ENCODE results near the gene RC3H1.
A peak's percentile ranks its signal among the peaks of the same experiment; 100 is the strongest.

RC3H1 gene

DNA sequence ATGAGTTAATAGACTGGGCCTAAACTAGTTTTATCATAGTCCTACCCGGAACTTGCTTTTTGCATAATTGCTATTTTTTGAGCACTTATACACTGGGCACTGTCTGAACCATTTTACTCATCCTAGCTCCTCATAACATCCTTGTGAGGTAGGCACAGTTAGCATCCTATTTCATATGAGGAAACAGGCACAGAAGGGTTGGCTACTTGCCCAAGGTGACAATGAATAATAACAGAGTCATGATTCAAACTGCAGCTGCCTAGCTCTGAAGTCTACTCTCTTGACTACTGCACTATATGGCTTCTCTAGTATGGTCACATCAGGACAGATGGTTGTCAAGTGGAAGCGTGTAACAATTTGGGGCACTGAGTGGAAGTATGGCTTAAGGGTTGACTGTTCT lies 18.2 kb upstream of the RC3H1 start:
- H3K4me3 ChIP-seq (replicated peaks; ENCODE audit: low read depth, low read length) = no peak overlapping the region
- peak; percentile 73 for DNase-seq (ENCODE audit: low read depth)
- TF ChIP-seq, protein P1, sequence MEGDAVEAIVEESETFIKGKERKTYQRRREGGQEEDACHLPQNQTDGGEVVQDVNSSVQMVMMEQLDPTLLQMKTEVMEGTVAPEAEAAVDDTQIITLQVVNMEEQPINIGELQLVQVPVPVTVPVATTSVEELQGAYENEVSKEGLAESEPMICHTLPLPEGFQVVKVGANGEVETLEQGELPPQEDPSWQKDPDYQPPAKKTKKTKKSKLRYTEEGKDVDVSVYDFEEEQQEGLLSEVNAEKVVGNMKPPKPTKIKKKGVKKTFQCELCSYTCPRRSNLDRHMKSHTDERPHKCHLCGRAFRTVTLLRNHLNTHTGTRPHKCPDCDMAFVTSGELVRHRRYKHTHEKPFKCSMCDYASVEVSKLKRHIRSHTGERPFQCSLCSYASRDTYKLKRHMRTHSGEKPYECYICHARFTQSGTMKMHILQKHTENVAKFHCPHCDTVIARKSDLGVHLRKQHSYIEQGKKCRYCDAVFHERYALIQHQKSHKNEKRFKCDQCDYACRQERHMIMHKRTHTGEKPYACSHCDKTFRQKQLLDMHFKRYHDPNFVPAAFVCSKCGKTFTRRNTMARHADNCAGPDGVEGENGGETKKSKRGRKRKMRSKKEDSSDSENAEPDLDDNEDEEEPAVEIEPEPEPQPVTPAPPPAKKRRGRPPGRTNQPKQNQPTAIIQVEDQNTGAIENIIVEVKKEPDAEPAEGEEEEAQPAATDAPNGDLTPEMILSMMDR (IDR thresholded peaks at IDR 0.05; ENCODE audit: low read length, missing control alignments) = no peak

DNA sequence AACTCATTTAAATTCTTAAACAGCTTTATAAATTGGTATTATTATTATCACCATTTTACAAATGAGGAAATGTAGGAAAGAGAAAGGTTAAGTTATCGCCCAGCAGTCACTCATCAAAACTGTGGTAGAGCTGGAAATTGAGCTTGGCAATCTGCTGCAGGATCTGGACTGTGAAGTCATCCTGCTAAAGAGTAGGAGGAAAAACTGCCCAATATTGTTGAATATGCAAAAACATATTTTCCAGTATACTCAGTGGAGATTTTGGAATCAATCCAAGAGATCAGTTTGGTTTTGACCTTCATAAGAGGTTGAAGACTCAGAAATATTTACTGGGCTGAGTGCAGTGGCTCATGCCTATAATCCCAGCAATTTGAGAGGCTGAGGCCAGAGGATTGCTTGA lies 16.9 kb upstream of the RC3H1 start:
- no peak overlapping the region for H3K4me3 ChIP-seq (replicated peaks; ENCODE audit: low read depth, low read length)
- peak; percentile 29 for DNase-seq (ENCODE audit: low read depth)
- TF ChIP-seq, protein P1 (IDR thresholded peaks at IDR 0.05; ENCODE audit: low read length, missing control alignments) = no peak

DNA sequence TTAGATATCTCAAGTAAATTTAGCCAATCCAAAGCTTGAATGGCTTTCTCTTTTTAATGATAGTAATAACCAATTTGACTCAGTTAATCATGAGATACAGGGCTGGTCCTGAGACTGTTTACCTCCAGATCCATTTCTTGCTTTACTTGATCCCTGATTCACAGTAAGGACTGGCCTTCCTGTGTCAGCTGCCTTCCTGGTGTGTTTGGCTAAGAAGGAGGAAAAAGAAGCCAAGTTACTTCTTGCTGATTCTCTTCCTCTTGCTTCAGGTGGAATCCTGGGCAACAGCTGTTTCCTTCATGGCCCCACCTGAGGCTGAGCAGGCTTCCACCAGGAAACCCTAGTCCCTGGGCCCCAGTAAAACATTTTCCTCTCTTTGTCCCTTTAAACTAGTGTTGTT lies 14.6 kb upstream of the RC3H1 start:
- DNase-seq (ENCODE audit: low read depth) = no peak
- H3K4me3 ChIP-seq (replicated peaks; ENCODE audit: low read depth, low read length) = no peak overlapping the region
- TF ChIP-seq, protein P1 (IDR thresholded peaks at IDR 0.05; ENCODE audit: low read length, missing control alignments) = no peak

DNA sequence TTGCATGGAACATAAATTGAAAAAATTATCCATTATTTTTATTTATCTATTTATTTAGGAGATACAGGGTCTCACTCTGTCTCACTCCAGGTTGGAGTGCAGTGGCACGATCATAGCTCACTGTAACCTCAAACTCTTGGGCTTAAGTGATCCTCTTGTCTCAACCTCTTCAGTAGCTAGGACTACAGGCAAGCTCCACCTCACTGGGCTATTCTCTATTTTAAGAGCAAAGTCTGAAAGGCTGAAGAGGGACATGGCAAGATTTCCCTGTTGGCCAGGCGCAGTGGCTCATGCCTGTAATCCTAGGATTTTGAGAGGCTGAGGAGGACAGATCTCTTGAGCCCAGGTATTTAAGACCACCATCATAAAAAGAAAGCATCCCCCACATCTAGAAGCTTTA lies 14.0 kb upstream of the RC3H1 start:
- no peak overlapping the region for H3K4me3 ChIP-seq (replicated peaks; ENCODE audit: low read depth, low read length)
- no peak for DNase-seq (ENCODE audit: low read depth)
- TF ChIP-seq, protein P1 (IDR thresholded peaks at IDR 0.05; ENCODE audit: low read length, missing control alignments) = no peak

DNA sequence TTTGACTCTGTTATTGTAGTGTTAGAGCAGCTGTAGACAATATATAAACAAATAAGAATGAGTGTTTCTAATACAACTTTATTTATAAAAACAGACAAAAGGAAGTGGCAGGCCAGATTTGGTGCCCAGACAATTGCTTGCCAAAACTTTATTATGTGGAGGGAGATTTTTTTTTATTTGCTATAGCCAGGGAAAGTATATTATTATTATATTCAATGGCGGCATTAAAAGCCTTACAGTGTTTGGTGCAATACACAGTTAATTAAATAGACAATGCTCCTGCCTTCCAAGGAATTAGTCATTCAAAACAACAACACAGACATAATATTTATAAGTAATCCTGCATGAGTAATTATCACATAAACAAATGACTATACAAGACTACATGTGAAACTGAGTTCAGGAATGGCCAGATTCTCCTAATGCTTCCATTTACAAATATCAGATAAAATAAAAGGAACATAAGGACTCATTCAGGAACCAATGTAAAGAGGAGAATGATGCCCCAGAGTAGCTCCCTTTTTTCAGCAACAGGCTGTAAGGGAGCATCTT lies 10.6 kb upstream of the RC3H1 start:
- DNase-seq (ENCODE audit: low read depth) = no peak
- TF ChIP-seq, protein P1 (IDR thresholded peaks at IDR 0.05; ENCODE audit: low read length, missing control alignments) = no peak
- no peak overlapping the region for H3K4me3 ChIP-seq (replicated peaks; ENCODE audit: low read depth, low read length)

DNA sequence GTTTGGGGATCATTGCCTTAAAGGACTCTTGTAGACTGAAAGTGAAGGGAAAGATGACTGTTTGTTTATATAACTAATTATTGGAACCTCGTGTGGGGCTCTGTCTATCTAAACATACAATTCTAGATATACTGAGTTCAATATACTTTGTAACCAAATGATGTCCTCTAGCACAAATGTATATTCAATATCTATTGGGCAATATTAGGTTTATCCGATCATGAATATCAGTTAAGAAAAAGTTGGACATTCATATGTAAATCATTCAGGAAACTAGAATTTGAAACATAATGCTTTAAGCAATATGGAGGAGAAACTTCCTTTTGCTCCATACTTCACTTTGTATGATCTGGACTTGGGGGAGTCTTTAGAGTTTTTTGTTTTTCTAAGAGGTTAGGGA lies 8.9 kb upstream of the RC3H1 start:
- H3K4me3 ChIP-seq (replicated peaks; ENCODE audit: low read depth, low read length) = no peak overlapping the region
- DNase-seq (ENCODE audit: low read depth) = no peak
- TF ChIP-seq, protein P1 (IDR thresholded peaks at IDR 0.05; ENCODE audit: low read length, missing control alignments) = no peak

DNA sequence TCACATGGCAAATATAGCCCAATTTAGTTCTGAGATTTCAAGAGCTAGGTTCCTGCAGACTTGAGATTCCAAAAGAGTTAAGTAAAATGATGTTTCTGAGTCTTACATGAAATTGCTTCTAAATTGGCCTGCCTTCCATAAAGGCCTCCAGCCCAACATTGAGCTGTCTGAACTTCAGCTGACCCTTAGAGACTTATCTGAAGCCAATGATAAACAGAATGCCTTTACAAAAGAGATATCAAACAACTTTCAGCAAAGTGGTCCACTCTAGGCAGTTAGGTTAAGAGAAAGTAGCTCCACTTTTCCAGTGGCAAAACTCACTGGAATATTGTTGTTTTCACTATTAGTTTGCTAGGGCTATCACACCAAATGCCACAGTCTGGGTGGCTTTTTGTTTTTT lies 6.3 kb upstream of the RC3H1 start:
- DNase-seq (ENCODE audit: low read depth) = no peak
- TF ChIP-seq, protein P1 (IDR thresholded peaks at IDR 0.05; ENCODE audit: low read length, missing control alignments) = no peak
- H3K4me3 ChIP-seq (replicated peaks; ENCODE audit: low read depth, low read length) = no peak overlapping the region
